Measurements from ENCODE around the gene HIRA. TPM values are rescaled to one million over a fixed set of nuclear protein-coding genes. Genes with fewer than 3 reads are reported as not detected.
A peak's percentile ranks its signal among the peaks of the same experiment; 100 is the strongest.
"Not testable (repeated sequence)": the region's sequence is repeated elsewhere in the genome, so short reads cannot be mapped to it uniquely, and the experiment has no call there.

The HIRA gene
- polyA plus RNA-seq, 4 donors, result 33.5 to 37.0 (median 35.3) TPM

DNA sequence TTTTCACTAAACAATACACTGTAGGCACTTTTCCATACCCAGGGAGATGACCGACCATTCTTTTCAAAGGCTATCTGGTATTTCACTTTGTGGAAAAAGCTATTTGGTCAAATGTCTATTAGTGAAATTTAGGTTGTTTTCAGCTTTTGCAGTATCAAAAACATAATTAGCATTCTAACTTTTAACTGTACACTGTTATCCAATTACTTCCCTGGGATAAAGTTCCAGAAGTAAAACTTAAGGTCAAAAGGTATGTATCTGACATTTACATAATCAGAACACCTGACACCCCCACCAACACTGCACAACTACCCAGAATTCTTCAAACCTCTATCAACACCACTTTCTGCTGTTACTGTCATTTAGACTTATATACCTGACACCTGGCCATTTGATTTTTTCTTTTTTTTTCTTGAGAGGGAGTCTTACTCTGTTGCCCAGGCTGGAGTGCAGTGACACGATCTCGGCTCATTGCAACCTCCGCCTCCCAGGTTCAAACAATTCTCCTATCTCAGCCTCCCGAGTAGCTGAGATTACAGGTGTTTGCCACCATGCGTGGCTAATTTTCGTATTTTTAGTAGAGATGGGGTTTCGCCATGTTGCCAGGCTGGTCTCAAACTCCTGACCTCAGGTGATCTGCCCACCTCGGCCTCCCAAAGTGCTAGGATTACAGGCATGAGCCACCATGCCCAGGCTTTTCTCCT is 13.9 kb upstream of the HIRA start:
- DNase-seq (ENCODE audit: low read depth in 4 of 4, low spot score in 3 of 4), result not testable (repeated sequence)

- no peak for DNase-seq (ENCODE audit: low read depth in 4 of 4, low spot score in 3 of 4)
Measured at GRCh38 chr22:19443544-19444211, 12.1 kb upstream of the HIRA start.

GRCh38 chr22:19442166-19442565 is 10.6 kb upstream of the HIRA start:
- no peak for DNase-seq (ENCODE audit: low read depth in 4 of 4, low spot score in 3 of 4)

GRCh38 chr22:19440411-19441195 is 9.1 kb upstream of the HIRA start:
- no peak for DNase-seq (ENCODE audit: low read depth in 4 of 4, low spot score in 3 of 4)

- no peak for DNase-seq (ENCODE audit: low read depth in 4 of 4, low spot score in 3 of 4)
Measured at GRCh38 chr22:19438298-19438697, 6.8 kb upstream of the HIRA start.

GRCh38 chr22:19436444-19437161 is 5.1 kb upstream of the HIRA start:
- DNase-seq (ENCODE audit: low read depth in 4 of 4, low spot score in 3 of 4), result not testable (repeated sequence)

- no peak for DNase-seq (ENCODE audit: low read depth in 4 of 4, low spot score in 3 of 4)
Measured at GRCh38 chr22:19434829-19435580, 3.5 kb upstream of the HIRA start.

GRCh38 chr22:19434401-19434800 is 2.9 kb upstream of the HIRA start:
- no peak for DNase-seq (ENCODE audit: low read depth in 4 of 4, low spot score in 3 of 4)

GRCh38 chr22:19432133-19432851 is 759 bp upstream of the HIRA start, which contains the start of gene MRPL40:
Gene MRPL40 (plus strand): TSS chr22:19432545. CDS start chr22:19432555, 10 bp downstream.
- DNase-seq (ENCODE audit: low read depth in 4 of 4, low spot score in 3 of 4), result peak; percentile 84 to 87 (median 84)

- DNase-seq (ENCODE audit: low read depth in 4 of 4, low spot score in 3 of 4), result peak in 2 of 4 donors; percentile 12 to 22
Measured at GRCh38 chr22:19430890-19431541, 517 bp downstream of the HIRA start.

DNA sequence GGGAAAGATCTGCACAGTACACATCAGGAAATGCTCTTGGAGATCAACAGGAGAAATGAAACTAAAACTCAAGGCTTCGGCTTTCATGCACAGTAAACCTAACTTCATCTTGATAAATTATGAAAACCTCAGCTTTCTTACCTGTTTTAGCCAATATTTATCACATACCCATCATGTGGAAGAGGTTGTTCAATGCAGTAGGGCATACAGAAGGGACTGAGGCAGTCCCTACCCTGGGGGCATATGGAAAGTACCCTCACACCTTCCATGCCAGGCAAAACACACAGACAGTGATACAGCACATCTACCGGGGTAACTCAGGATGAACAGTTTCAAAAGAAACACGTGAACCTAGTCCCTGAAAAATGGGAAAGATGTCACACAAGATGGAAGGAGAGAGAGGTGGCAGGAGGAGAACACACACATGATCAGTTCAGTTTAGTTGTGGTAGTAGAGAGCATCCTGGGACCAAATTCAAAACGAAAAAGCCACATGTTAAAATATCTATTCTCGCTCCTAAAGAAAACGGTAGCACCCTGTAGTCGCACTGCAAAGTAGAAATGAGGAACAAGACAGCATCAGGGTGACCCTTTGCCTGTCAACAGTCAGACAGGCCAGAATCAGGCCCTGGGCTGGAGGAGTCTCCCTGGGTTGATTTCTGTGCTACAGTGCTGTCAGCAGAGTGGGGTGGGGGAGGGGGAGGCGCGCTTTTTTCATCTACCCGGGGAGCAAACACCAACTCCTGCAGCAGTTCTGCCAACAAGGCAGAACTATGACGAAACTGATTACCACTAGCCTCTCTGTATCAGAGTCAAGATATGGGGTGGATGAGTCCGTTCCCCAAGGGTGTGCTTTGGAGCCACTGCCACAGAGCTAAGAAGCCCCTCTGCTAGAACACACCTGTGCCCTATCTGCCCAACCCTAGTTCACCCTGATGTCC is 1.3 kb downstream of the HIRA start:
- no peak for DNase-seq (ENCODE audit: low read depth in 4 of 4, low spot score in 3 of 4)

DNA sequence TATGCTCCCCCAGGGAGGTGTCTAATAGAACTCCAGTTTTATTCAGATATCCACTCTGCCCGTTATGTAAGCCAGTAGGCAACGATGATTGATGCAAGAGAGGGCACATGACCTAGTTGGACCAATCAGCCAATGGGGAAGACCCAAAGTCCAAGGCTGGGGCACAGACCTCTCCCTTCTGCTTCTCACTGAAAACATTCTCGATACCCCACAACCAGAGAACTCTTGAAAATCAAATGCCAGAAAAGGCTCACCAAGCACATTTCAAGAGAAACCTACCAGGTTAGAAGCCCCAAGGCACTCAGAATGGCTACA is 7.4 kb downstream of the HIRA start:
- no peak for DNase-seq (ENCODE audit: low read depth in 4 of 4, low spot score in 3 of 4)

- no peak for DNase-seq (ENCODE audit: low read depth in 4 of 4, low spot score in 3 of 4)
Measured at GRCh38 chr22:19422440-19423301, 8.9 kb downstream of the HIRA start.

GRCh38 chr22:19420321-19420720 is 11.2 kb downstream of the HIRA start:
- no peak for DNase-seq (ENCODE audit: low read depth in 4 of 4, low spot score in 3 of 4)

- no peak for DNase-seq (ENCODE audit: low read depth in 4 of 4, low spot score in 3 of 4)
Measured at GRCh38 chr22:19419464-19420178, 11.9 kb downstream of the HIRA start.

GRCh38 chr22:19419086-19419463 is 12.5 kb downstream of the HIRA start:
- DNase-seq (ENCODE audit: low read depth in 4 of 4, low spot score in 3 of 4), result no peak

Measured in right renal pelvis (tissue), 4 donors.